Endothelial cell (in vitro differentiated cells): ENCODE results near the gene DOCK6. TPM values are rescaled to one million over a fixed set of nuclear protein-coding genes. Genes with fewer than 3 reads are reported as not detected.

Source experiments
- DNase-seq: peaks from one replicate; pipeline ENCODE4 v3.0.0; 2021; ENCODE audit warnings: low spot score
- H3K27ac Mint-ChIP-seq: one replicate; pipeline ENCODE4 v1.8.0; 2021; ENCODE audit warnings: mixed read lengths, inconsistent platforms; ENCODE audit not compliant: unreplicated experiment
- H3K27me3 Mint-ChIP-seq: one replicate; pipeline ENCODE4 v1.8.0; 2021; ENCODE audit warnings: mild to moderate bottlenecking, moderate library complexity, mixed read lengths, inconsistent platforms; ENCODE audit not compliant: unreplicated experiment
- H3K36me3 Mint-ChIP-seq: one replicate; pipeline ENCODE4 v1.8.0; 2021; ENCODE audit warnings: mild to moderate bottlenecking, low read depth, mixed read lengths, inconsistent platforms; ENCODE audit not compliant: unreplicated experiment
- H3K4me1 Mint-ChIP-seq: one replicate; pipeline ENCODE4 v1.8.0; 2021; ENCODE audit warnings: mild to moderate bottlenecking, mixed read lengths, inconsistent platforms; ENCODE audit not compliant: unreplicated experiment
- H3K4me3 Mint-ChIP-seq: one replicate; pipeline ENCODE4 v1.8.0; 2021; ENCODE audit warnings: mild to moderate bottlenecking, mixed read lengths, inconsistent platforms; ENCODE audit not compliant: unreplicated experiment
- H3K9me3 Mint-ChIP-seq: one replicate; pipeline ENCODE4 v1.8.0; 2021; ENCODE audit warnings: mixed read lengths, inconsistent platforms; ENCODE audit not compliant: unreplicated experiment
- total RNA-seq: library from RNA; stranded (reverse); fragmentation: NEBNext Ultra II Directional; extraction: Animal tissue kit (Norgen Biotek cat#: 25700); gene quantifications from one replicate; pipeline ENCODE4 v1.2.1, GENCODE V29; 2021; ENCODE audit not compliant: unreplicated experiment
- TF ChIP-seq, protein P1 (sequence below): fragments of 200-600 bp; sonication (generic); IDR thresholded peaks from one replicate; pipeline ENCODE4 v1.5.0; 2021; ENCODE audit warnings: antibody characterized with exemption; ENCODE audit not compliant: unreplicated experiment

Gene DOCK6
- total RNA-seq, 1 donor from 2014 or later, result 411 TPM

DNA sequence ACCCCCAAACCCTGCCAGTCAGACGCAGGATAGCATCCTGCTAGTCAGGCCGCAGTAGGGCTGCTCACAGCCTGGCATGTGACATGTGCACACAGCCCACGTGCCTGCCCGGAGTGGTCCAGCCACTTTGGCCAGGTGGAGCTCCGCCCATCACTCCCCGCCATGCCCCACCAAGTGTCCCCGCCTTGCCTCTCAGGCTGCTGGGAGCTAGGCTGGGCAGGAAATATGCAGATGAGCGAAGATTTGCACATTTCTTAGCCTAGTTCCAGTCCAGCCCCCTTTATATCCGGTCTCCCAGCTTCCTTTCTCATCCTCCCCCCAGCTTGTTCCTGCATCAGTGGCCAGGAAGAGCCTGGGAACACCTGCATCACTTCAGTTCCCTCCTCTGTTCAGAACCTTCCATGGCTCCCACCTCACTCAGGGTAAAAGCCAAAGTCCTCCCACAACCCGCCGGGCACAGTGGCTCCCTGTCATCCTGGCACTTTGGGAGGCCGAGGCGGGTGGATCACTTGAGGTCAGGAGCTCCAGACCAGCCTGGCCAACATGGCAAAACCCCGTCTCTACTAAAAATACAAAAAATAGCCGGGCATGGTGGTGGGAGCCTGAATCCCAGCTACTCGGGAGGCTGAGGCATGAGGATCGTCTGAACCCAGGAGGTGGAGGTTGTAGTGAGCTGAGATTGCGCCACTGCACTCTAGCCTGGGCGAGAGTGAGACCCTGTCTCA is 2.3 kb upstream of the DOCK6 start:
- Mint-ChIP-seq H3K27me3 (peaks cover 22% of the 10 kb centered on the region), H3K9me3 (no peaks in the 10 kb centered on the region), H3K27ac (peak overlapping the region; percentile 96), H3K4me3 (peak overlapping the region; percentile 83), H3K4me1 (peaks cover 58% of the 10 kb centered on the region), H3K36me3 (peaks cover 3% of the 10 kb centered on the region)
- peak; percentile 62 for DNase-seq
- TF ChIP-seq, protein P1, sequence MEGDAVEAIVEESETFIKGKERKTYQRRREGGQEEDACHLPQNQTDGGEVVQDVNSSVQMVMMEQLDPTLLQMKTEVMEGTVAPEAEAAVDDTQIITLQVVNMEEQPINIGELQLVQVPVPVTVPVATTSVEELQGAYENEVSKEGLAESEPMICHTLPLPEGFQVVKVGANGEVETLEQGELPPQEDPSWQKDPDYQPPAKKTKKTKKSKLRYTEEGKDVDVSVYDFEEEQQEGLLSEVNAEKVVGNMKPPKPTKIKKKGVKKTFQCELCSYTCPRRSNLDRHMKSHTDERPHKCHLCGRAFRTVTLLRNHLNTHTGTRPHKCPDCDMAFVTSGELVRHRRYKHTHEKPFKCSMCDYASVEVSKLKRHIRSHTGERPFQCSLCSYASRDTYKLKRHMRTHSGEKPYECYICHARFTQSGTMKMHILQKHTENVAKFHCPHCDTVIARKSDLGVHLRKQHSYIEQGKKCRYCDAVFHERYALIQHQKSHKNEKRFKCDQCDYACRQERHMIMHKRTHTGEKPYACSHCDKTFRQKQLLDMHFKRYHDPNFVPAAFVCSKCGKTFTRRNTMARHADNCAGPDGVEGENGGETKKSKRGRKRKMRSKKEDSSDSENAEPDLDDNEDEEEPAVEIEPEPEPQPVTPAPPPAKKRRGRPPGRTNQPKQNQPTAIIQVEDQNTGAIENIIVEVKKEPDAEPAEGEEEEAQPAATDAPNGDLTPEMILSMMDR, result no peak

DNA sequence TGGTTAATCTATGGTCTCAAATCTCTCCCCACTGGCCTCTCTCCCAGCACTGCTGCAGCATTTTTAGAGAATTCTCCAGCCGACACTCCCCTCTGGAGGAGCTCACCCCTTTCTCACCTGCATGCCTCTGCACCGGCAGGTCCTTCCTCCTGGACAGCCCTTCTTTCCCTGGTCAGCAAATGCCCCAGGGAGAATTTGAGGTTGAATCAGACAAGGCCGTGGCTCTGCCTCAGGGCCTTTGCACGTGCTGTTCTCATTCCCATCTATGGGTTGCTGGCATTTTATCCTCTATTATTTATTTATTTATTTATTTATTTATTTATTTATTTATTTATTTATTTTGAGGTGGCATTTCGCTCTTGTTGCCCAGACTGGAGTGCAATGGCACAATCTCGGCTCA is 1.4 kb upstream of the DOCK6 start:
- peak overlapping the region; percentile 84 for H3K4me3 Mint-ChIP-seq
- no peaks in the 10 kb centered on the region for H3K9me3 Mint-ChIP-seq
- H3K27ac Mint-ChIP-seq, result peak overlapping the region; percentile 61
- H3K4me1 Mint-ChIP-seq, result peaks cover 50% of the 10 kb centered on the region
- H3K27me3 Mint-ChIP-seq, result peaks cover 22% of the 10 kb centered on the region
- DNase-seq, result no peak
- TF ChIP-seq, protein P1, result no peak
- H3K36me3 Mint-ChIP-seq, result peaks cover 3% of the 10 kb centered on the region

DNA sequence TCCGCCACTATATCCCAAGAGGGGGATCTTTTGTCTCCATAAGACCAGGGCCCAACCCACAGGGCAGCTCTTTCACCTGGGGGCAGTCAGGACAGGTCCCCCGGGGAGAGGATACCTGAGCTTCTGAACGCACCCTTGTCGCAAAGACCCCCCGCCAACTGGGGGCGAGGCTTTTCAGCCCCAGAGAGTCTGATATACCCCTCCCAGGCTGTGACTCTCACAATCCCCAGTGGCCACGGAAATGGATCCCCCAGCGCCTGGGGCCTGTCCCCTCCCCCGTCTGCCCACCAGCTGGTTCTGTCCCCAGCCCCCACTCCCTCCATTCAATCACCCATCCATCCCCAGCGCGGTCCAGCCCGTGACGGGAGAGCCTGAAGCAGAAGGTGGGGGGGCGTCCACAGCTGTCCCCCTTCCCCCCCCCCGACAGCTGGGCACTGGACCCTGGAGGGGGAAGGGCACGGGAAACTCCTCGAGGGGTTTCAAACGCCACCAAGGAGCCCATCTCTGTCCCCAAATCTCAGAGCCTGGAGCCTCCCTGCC is 823 bp downstream of the DOCK6 start:
- H3K27ac Mint-ChIP-seq, result peak overlapping the region; percentile 51
- H3K4me1 Mint-ChIP-seq, result peaks cover 37% of the 10 kb centered on the region
- H3K36me3 Mint-ChIP-seq, result no peaks in the 10 kb centered on the region
- H3K4me3 Mint-ChIP-seq, result peak overlapping the region; percentile 93
- no peaks in the 10 kb centered on the region for H3K9me3 Mint-ChIP-seq
- TF ChIP-seq, protein P1, result no peak
- DNase-seq, result peak; percentile 49
- H3K27me3 Mint-ChIP-seq, result peaks cover 18% of the 10 kb centered on the region

- Mint-ChIP-seq H3K4me1 (peaks cover 35% of the 10 kb centered on the region), H3K36me3 (no peaks in the 10 kb centered on the region), H3K9me3 (no peaks in the 10 kb centered on the region), H3K27me3 (peaks cover 15% of the 10 kb centered on the region), H3K27ac (peak overlapping the region; percentile 51), H3K4me3 (peak overlapping the region; percentile 93)
- TF ChIP-seq, protein P1, result no peak
- no peak for DNase-seq
Observed at GRCh38 chr19:11260996-11261395, 1.3 kb downstream of the DOCK6 start.

GRCh38 chr19:11257846-11258380 is 4.4 kb downstream of the DOCK6 start:
- DNase-seq, result no peak
- no peak overlapping the region for H3K27ac Mint-ChIP-seq
- no peak overlapping the region for H3K4me3 Mint-ChIP-seq
- peaks cover 9% of the 10 kb centered on the region for H3K27me3 Mint-ChIP-seq
- H3K36me3 Mint-ChIP-seq, result peaks cover 6% of the 10 kb centered on the region
- H3K9me3 Mint-ChIP-seq, result no peaks in the 10 kb centered on the region
- peaks cover 32% of the 10 kb centered on the region for H3K4me1 Mint-ChIP-seq
- TF ChIP-seq, protein P1, result no peak
